RPMI8226 (cell line): Measurements from ENCODE around the gene PUSL1.
"Not testable (repeated sequence)": the region's sequence is repeated elsewhere in the genome, so short reads cannot be mapped to it uniquely, and the experiment has no call there.

Experiments
- DNase-seq: peaks from one replicate; pipeline ENCODE4 v3.0.0-alpha.2; 2015

Gene PUSL1

DNA sequence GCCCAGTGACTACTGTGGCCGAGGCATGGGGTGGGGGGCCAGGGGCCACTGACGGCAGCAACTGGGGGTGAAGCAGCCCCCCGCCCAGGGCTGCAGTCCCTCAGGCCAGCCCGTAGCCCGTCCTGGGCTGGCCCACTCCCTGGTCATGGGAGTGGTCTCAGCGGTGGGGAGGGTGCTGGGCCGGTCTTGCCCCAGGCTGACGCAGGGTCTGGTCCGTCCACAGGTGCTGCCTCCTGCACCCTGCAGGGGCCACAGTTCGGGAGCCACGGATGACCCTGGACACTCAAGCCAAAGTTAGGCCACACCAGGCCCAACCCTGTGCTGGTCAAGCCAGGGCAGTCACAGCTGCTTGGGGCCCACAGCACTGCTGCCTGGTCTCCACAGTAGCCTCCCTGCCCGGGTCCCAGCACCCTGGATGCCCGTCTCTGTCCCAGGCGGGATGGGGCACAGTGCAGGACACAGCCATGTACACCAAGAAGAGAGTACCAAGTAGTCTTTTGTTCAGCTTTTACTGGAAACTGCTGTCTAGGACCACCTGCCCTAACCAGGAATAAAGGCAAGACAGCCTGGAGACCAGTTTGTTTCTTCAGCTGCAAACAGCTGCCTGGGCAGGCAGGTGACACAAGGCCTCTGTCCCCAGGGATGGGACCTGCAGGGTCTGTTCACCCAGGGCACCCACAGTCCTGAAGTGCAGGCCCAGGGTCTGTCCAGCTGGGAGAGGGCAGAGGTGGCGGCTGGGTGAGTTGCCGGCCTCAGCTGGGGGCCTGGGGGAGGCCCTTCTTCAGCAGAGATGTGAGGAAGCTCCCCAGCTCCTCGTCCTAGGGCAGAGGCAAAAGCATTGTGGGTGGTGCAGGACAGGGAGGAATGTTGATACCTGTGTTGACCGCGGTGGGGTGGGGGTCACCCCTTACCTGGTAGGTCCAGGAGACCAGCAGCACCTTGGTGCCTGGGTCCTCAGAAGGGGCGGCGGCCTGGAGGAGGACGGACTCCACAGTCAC is 3.0 kb downstream of the PUSL1 start:
- DNase-seq, result no peak

GRCh38 chr1:1312450-1313314 is 4.3 kb downstream of the PUSL1 start:
- no peak for DNase-seq

DNA sequence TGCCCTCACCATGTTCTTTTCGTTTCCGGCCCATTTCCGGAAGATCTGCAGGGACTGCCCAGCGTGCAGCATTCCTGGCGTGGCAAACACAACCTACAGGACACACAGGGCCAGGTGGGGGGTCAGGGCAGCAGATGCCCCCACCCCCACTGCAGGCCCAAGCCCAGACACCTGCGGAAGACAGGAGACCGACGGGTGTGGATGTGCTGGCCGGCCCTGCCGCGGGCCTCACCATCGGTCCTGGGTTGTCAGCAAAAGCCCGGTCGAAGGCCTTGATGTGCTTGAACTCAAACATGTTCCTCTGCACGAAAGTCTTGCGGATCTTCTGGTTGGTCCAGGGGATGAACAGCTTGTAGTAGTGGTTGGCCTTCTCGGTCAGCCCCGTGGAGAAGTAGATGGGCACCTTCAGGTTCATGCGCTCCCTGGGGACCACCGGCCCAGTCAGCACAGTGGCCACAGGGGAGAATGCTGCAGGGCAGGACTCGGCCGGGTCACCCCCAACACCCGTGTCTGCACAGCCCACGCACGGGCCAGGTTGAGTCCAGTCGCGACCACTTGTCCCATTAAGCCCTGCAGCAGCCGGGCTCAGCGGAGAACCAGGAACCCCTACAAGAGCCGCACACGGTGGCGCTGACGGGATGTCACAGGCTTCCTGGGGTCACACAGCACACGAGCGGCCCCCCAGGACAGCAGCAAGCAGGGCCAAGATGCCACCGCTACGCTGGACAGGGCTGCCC is 5.3 kb downstream of the PUSL1 start:
- no peak for DNase-seq

DNA sequence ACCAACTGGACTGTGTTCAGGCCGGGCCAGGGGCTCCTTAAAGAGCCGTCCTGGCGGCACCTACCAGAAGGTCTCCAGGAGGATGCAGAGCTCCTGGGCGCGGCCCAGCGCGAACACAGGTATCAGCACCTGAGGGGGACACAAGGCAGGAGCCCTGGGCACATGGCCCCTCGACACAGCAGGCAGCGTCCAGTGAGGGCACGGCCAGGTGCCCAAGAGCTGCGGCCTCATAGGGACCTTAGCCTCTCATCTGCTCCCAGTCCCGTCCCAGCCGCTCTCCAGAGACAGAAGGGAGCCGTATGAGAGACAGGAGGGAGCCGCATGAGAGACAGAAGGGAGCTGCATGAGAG is 5.8 kb downstream of the PUSL1 start:
- no peak for DNase-seq

DNA sequence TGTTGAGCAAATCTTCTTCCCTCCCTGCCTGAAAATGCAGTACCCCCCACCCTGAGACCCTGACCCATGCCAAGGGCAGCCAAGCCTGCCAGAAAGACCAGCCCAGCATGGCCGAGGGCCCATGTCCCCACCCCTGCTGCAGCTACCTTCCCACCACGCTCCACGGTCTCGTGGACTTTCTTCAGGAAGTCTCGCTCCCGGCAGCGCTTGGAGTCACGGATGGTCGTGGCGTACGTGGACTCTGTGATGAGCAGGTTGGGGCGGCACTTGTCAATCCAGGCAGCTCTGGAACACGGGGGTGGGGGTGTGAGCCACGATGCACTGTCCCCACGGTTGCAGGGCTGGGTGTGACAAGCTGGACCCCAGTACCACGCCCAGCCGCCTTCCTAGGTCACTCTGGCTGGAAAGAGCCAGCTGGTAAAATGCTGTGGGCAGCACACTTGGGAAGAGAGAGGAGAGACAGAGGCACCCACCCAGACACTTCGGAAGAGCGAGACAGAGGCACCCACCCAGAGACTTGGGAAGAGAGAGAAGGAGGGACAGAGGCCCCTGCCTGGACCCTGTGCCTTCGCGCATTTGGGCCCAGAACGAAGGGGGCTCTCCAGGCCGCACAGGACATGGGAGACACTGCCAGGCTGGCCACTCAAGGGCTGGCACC is 6.4 kb downstream of the PUSL1 start:
- DNase-seq, result no peak

DNA sequence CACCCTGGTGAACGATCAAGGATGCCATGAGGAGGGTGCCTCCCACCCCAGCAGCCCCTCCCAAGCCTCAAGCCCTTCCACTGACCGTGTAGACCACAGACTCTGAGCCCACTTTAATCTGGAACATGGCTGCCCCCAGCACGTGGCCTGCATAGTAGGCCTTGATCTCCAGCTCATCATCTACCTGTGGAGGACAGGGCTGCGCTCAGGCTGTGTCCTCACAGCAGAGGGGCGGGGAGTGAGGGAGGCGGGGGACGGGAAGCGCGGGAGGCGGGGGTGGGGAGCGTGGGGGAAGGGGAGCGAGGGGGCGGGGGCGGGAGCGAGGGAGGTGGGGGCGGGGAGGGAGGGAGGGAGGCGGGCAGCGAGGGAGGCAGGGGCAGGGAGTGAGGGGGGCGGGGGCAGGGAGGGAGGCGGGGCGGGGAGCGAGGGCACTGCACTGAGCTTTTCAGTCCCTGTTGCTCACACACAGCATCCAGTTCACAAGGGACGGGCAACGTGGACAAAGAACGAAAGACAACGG is 7.1 kb downstream of the PUSL1 start:
- no peak for DNase-seq

- not testable (repeated sequence) for DNase-seq
Measured at GRCh38 chr1:1316199-1316598, 7.8 kb downstream of the PUSL1 start.

DNA sequence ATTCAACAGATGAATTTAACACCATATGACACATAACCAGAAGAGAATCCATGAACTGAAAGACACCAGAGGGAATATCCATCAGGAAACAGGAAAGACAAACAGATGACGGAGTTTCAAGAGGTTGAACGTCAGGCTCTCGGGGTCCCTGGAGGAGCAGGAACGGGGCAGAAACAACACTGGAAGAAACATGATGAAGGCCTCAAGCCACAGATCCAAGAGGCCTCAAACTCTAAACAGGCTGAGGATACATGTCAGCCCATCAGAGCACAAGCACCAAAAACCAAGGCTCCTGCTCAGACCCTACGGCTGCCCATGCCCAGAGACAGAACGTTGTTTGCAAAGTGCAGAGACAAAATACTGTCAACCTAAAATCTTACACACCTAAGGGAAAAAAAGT is 9.0 kb downstream of the PUSL1 start:
- no peak for DNase-seq

GRCh38 chr1:1318131-1318652 is 9.8 kb downstream of the PUSL1 start:
- DNase-seq, result no peak

DNA sequence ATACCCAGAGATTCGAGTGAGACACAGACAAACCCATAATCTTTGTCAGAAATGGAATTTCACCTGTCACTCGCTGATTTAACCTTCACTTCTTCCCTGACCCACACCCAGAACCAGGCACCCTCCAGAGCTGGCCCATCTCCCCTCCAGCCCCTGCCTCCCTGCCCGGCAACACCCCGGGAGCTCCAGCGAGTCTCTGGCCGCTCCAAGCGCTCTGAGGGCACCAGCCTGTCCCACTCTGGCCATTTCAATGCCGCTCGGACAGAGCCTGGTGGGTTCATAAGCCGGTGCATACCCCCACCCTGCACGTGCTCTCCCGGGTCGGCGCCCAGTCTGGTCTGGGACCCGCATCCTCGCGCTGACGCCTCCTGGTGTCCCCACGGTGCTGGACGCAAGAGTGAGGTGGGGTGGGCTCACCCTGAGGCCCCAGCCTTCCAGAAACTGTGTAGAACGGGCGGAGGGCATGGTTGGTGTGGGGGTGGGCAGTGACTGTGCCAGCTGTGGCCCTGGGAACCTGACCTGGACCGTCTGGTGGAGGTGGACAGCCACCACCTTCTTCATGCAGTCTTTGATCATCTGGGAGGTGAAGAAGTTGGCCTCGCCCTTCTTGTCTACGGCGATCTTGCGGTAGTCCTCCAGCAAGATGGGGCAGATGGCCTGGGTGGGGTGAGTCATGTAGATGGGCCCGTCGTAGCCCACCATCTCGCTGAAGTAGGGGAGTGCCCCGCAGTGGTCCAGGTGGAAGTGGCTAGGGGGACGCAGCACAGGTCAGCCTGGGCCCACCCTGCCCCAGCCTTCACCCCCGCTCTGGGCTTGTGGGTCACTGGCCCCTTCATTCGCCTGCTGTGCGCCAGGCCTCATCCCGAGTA is 10.6 kb downstream of the PUSL1 start:
- DNase-seq, result no peak

GRCh38 chr1:1319646-1319941 is 11.2 kb downstream of the PUSL1 start:
- no peak for DNase-seq

DNA sequence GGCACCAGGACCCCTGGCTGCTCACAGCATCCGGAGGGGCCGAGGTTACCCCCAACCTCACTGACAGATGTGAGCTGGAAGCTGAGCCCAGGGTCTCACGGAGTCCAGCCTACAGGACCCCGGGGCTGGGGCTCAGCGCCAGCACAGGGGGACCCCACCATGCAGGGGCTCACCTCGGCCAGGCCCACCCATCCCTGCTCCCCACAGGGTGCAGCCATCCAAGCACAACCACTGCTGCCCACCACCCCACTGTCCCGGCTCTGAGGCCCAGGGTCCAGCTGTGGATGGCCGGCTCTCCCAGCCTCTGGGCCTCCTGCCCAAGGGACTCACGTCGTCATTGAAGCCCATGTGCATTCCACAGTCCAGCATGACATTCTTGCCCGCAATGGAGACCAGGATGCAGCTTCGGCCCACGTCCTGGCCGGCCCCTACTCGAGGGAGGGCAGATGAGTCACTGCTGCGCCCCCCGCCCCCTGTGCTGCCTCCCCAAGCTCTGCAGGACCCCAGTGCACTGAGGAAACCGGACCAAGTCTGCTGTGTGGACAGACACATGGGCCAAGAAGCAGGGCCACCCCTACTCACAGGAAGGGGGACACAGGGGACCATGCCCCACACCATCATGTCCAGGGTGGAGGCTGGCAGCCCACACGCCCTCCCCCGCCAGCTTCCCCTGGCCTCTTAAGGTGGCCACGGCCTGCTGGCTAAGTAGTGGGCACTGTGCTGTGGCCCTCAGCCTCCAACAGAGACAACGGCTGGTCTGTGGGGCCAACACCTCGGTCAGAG is 12.5 kb downstream of the PUSL1 start:
- no peak for DNase-seq

GRCh38 chr1:1321477-1321876 is 13.1 kb downstream of the PUSL1 start:
- no peak for DNase-seq

- no peak for DNase-seq
Measured at GRCh38 chr1:1322418-1322817, 14.0 kb downstream of the PUSL1 start.

DNA sequence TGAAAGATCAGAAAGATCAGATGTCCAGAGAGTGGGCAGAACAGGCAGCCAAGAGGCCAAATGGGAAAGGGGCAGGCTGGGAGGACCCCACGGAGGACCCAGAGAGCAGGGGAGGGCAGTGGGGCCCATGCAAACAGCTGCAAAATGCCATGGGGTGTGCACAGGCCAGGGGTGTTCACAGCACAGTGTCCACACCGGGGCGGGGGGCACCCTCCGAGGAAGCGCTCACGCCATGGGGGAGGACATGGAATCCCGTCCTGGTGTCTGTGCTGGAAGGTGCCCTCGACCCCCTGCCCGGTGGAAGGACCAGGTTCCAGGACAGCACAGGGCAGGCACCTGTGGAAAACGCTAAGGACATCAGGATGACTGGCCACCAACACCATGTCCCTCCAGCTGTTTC is 14.6 kb downstream of the PUSL1 start:
- no peak for DNase-seq

DNA sequence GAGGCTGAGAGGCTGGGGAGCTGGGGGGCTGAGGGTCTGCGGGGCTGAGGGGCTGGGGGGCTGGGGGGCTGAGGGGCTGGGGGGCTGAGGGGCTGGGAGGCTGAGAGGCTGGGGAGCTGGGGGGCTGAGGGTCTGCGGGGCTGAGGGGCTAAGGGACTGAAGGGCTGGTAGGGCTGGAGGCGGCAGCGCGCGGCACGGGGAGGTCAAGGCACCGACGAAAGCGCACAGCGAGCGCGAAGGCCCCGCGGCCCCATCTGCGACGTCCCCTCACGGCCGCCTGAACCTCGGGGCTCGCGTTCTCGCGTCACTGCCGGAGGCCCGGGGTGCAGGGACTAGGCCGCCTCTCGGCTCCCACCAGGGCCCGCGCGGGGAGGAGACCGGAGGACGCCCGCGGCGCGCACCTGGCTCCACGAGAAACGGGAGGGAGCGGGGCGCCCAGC is 15.7 kb downstream of the PUSL1 start:
- no peak for DNase-seq

DNA sequence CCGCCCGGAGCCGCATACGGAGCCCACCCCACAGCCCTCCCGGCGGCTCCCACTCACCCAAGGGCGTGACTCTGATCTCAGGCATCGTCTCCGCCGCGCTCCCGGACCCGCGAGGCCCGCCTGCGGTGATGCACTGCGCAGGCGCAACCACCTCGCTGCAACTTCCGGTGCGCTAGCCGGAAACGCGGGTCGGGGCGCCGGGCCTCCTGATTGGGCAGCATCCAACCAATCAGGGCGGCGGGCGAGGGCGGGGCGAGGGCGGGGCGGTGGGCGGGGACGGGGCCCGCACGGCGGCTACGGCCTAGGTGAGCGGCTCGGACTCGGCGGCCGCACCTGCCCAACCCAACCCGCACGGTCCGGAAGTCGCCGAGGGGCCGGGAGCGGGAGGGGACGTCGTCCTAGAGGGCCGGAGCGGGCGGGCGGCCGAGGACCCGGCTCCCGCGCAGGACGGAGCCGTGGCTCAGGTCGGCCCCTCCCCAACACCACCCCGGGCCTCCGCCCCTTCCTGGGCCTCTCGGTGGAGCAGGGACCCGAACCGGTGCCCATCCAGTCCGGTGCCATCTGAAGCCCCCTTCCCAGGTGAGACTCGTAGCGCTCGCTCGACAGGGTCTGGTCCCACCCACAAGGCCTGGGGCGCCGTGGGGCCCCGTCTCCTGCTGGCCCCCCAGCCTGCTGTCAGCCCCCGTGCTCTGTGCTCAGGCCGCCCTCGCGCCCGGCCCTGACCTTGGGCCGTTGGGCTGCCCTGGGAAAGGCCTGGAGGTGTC is 16.3 kb downstream of the PUSL1 start, which contains the start of the genes CPTP and INTS11:
CPTP (plus strand) TSS at position 279 of the 764 bp plus-strand sequence. CDS start 2,109 bp downstream, outside the sequence.
INTS11 (minus strand) TSS at position 137 of the 764 bp plus-strand sequence; CDS start at position 85, 52 bp downstream.
- peak; percentile 97 for DNase-seq

DNA sequence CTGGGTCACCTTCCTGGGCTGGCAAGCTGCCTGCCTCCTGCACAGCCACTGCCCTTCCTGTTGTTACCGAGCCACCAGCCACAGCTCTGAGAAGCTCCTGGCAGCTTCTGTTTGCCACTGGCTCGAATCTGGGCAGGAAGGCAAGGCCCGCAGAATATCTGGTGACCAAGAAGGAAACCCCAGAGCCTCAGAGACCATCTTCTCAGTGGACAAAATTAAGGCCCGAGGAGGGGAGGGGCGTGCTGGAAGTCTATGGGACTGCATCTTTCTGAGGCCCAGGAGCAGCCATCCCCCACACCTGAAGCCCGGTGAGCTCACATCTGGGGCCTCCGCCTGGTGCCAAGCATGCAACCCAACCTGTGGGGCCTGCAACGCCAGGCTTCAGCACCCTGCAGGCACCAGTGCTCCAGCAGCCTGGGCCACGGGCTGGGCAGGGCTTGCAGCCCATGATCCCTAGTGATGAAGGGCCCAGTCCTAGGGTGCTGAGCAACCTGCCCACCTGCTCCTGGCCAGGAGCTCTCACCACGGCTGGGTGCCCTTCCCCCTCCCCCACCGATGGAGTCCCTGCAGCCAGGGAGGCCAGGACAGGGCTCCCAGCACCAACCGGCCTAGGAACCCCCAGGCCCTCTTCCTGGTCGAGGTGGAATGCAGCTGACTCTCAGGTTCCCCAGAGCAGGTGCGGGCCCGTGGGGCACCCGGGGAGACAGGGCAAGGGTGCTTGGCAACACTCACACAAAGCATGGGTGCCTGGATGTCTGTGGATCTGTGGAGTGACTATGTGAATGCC is 17.1 kb downstream of the PUSL1 start:
- peak; percentile 86 for DNase-seq
